ENCODE measurements around the gene AKAP12.

- no peak for TF ChIP-seq SREBF2 (IDR thresholded peaks at IDR 0.05)
- no peak for TF ChIP-seq RFX5 (IDR thresholded peaks at IDR 0.05)
- TF ChIP-seq, protein P1, sequence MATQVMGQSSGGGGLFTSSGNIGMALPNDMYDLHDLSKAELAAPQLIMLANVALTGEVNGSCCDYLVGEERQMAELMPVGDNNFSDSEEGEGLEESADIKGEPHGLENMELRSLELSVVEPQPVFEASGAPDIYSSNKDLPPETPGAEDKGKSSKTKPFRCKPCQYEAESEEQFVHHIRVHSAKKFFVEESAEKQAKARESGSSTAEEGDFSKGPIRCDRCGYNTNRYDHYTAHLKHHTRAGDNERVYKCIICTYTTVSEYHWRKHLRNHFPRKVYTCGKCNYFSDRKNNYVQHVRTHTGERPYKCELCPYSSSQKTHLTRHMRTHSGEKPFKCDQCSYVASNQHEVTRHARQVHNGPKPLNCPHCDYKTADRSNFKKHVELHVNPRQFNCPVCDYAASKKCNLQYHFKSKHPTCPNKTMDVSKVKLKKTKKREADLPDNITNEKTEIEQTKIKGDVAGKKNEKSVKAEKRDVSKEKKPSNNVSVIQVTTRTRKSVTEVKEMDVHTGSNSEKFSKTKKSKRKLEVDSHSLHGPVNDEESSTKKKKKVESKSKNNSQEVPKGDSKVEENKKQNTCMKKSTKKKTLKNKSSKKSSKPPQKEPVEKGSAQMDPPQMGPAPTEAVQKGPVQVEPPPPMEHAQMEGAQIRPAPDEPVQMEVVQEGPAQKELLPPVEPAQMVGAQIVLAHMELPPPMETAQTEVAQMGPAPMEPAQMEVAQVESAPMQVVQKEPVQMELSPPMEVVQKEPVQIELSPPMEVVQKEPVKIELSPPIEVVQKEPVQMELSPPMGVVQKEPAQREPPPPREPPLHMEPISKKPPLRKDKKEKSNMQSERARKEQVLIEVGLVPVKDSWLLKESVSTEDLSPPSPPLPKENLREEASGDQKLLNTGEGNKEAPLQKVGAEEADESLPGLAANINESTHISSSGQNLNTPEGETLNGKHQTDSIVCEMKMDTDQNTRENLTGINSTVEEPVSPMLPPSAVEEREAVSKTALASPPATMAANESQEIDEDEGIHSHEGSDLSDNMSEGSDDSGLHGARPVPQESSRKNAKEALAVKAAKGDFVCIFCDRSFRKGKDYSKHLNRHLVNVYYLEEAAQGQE (IDR thresholded peaks at IDR 0.05), result no peak
- TF ChIP-seq CHD2 (IDR thresholded peaks at IDR 0.05; ENCODE audit: low read length, partially characterized antibody), result no peak
- TF ChIP-seq CTCF (IDR thresholded peaks at IDR 0.05), result no peak
- no peak for TF ChIP-seq EP300 (IDR thresholded peaks at IDR 0.05)
- TF ChIP-seq POLR2A (IDR thresholded peaks at IDR 0.05; ENCODE audit: low read length), result no peak
- TF ChIP-seq MAZ (IDR thresholded peaks at IDR 0.05; ENCODE audit: borderline replicate concordance, low read depth, low read length), result no peak
- TF ChIP-seq MAX (IDR thresholded peaks at IDR 0.05), result no peak
- no peak for TF ChIP-seq MYC (IDR thresholded peaks at IDR 0.05; ENCODE audit: borderline replicate concordance, low read length)
- no peak for TF ChIP-seq NPAS2 (CRISPR knock-in tag; IDR thresholded peaks at IDR 0.05; ENCODE audit: borderline replicate concordance)
Measured at GRCh38 chr6:151399679-151400078, 159.9 kb downstream of the AKAP12 start.
